Measurements from ENCODE around the gene NME7. TPM values are rescaled to one million over a fixed set of nuclear protein-coding genes. Genes with fewer than 3 reads are reported as not detected.
"Not testable (repeated sequence)": the region's sequence is repeated elsewhere in the genome, so short reads cannot be mapped to it uniquely, and the experiment has no call there.

Gene NME7, protein sequence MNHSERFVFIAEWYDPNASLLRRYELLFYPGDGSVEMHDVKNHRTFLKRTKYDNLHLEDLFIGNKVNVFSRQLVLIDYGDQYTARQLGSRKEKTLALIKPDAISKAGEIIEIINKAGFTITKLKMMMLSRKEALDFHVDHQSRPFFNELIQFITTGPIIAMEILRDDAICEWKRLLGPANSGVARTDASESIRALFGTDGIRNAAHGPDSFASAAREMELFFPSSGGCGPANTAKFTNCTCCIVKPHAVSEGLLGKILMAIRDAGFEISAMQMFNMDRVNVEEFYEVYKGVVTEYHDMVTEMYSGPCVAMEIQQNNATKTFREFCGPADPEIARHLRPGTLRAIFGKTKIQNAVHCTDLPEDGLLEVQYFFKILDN
- polyA plus RNA-seq = 10 to 100 TPM in 2 of 4 donors, 1 to 10 TPM in 2; 2.2 to 18.8 (median 8.8) TPM
- long read RNA-seq, donor 1 = 0 reads
- long read RNA-seq, donor 2 = 0 reads
- long read RNA-seq, donor 3, partial matches to known transcripts = 0 of 1 reads
- long read RNA-seq, donor 3, other reads (novel, unspliced or antisense) = 0 of 1 reads
- long read RNA-seq, donor 4, partial matches to known transcripts = 0 of 1 reads
- long read RNA-seq, donor 4, other reads (novel, unspliced or antisense) = 0 of 1 reads
- long read RNA-seq, donor 5, full-length matches to known transcripts = 5 of 5 reads
- long read RNA-seq, donor 5, partial matches to known transcripts = 0 of 5 reads
- long read RNA-seq, donor 5, other reads (novel, unspliced or antisense) = 0 of 5 reads
- long read RNA-seq, donor 6, partial matches to known transcripts = 0 of 2 reads
- long read RNA-seq, donor 6, other reads (novel, unspliced or antisense) = 0 of 2 reads
- long read RNA-seq, donor 7 = 0 reads
- long read RNA-seq, donor 8 = 0 reads
- long read RNA-seq, donor 9, partial matches to known transcripts = 0 of 2 reads
- long read RNA-seq, donor 9, other reads (novel, unspliced or antisense) = 0 of 2 reads
- long read RNA-seq, donor 10, transcript NME7-201 (12 exons, 1,642 nt) = major isoform, 13 of 21 reads
- long read RNA-seq, donor 10, partial matches to known transcripts = 8 of 21 reads
- long read RNA-seq, donor 10, other reads (novel, unspliced or antisense) = 0 of 21 reads

DNA sequence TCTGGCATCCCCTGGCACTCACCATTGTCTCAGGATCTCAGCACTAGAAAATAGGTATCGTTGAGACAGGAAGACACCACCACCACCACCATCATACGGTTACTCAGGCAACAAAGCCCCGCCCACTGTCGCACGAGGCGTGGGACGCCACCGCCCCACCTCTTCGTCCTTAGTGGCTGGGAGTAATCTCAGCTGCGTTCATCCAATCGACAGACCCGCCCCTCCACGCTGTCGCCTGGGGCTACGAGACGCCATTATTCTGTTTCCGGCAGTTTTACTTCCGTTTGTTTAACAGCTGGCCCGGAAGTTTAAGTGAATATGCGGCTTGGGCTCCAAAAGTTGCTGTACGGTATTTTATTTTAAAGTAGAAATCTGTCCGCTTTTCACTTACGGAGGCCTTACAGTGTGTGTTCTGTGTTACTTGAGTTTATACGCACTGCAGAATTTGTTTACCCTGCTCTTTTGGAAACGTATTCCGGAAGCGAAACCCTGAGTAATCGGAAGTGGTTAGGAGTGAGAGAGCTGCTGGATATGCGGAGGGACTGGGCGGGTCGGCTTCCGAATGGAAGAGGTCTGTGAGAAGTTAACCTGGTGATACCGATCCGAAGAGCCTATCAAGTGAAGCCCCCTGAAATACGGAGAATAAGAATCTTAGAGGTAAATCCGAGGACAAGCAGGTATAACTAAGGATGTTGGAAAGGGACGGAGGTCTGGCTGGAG, at the start of gene NME7, which contains the start of gene BLZF1:
TSS of gene NME7 (minus strand) at position 112 of the 720 bp plus-strand sequence. CDS start at position 25, 87 bp downstream.
TSS of gene BLZF1 (plus strand) at position 510 of the 720 bp plus-strand sequence. CDS start 1,328 bp downstream, outside the sequence.
- peaks cover 0 to 4% of the 10 kb centered on the region in 2 donors for H3K9me3 ChIP-seq (ENCODE audit: control insufficient read depth in 2 of 2, insufficient read depth in 1 of 2, low read depth in 1 of 2, low read length in 1 of 2)
- H3K36me3 ChIP-seq (ENCODE audit: control insufficient read depth in 3 of 3, insufficient read depth in 2 of 3, low read depth in 1 of 3, low read length in 3 of 3) = peaks cover 1 to 4% (median 2%) of the 10 kb centered on the region in 3 donors
- H3K4me3 ChIP-seq (ENCODE audit: low read depth in 1 of 3, low read length in 3 of 3) = peak within 1 kb of the TSS; percentile 66 to 90 (median 87)
- FAIRE-seq = peak; percentile 41
- H3K27me3 ChIP-seq (ENCODE audit: control insufficient read depth in 3 of 3, insufficient read depth in 3 of 3, low read length in 3 of 3) = no peaks in the 10 kb centered on the region
- DNase-seq = peak; percentile 97 to 98
- WGBS, 3 donors = 0% methylated on average over 37 of the region's 37 CpGs
- peak within 1 kb of the TSS; percentile 75 to 86 (median 81) for H3K27ac ChIP-seq (ENCODE audit: low read depth in 1 of 3, low read length in 2 of 3)
- peaks cover 0 to 8% (median 0%) of the 10 kb centered on the region in 3 donors for H3K4me1 ChIP-seq (ENCODE audit: control insufficient read depth in 3 of 3, insufficient read depth in 2 of 3, low read depth in 1 of 3, low read length in 2 of 3)

DNA sequence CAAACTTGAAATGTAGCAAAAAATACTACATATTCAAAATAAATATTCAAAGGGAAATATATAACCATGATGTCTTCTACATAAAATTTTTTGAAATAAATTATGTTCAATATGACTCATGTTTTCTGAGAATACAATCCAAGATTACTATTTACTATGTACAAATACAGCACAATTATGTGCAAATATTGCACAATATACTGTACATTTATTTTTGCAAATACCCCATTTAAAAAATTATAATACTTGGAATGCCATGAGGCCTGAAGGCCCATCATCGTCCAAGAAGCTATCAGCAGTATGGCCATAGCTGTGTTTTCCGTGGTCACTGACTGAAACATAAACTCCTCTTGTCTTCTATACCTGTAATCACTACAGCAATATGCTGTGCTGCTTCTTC, 47.4 kb upstream of the NME7 start:
- 92 to 97% (median 94%) methylated on average over 2 of the region's 2 CpGs for WGBS, 3 donors
- no peaks in the 10 kb centered on the region for H3K27me3 ChIP-seq (ENCODE audit: control insufficient read depth in 3 of 3, insufficient read depth in 3 of 3, low read length in 3 of 3)

DNA sequence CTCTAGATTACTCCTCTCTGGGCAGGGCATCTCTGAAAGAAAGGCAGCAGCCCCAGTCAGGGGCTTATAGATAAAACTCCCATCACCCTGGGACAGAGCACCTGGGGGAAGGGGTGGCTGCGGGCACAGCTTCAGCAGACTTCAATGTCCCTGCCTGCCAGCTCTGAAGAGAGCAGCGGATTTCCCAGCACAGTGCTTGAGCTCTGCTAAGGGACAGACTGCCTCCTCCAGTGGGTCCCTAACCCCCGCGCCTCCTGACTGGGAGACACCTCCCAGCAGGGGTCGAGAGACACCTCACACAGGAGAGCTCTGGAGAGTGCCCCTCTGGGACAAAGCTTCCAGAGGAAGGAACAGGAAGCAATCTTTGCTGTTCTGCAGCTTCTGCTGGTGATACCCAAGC, 40.7 kb upstream of the NME7 start:
- not testable (repeated sequence) for DNase-seq; FAIRE-seq; H3K27me3 ChIP-seq (ENCODE audit: control insufficient read depth in 3 of 3, insufficient read depth in 3 of 3, low read length in 3 of 3); H3K4me3 ChIP-seq (ENCODE audit: low read depth in 1 of 3, low read length in 3 of 3); H3K36me3 ChIP-seq (ENCODE audit: control insufficient read depth in 3 of 3, insufficient read depth in 2 of 3, low read depth in 1 of 3, low read length in 3 of 3); H3K27ac ChIP-seq (ENCODE audit: low read depth in 1 of 3, low read length in 2 of 3); H3K4me1 ChIP-seq (ENCODE audit: control insufficient read depth in 3 of 3, insufficient read depth in 2 of 3, low read depth in 1 of 3, low read length in 2 of 3)
- WGBS, 3 donors = 87 to 94% (median 91%) methylated on average over 5 of the region's 5 CpGs
- peaks cover 0 to 12% of the 10 kb centered on the region in 2 donors for H3K9me3 ChIP-seq (ENCODE audit: control insufficient read depth in 2 of 2, insufficient read depth in 1 of 2, low read depth in 1 of 2, low read length in 1 of 2)

More for the DNA sequence above, 47.4 kb upstream of the NME7 start:
- H3K36me3 ChIP-seq (ENCODE audit: control insufficient read depth in 3 of 3, insufficient read depth in 2 of 3, low read depth in 1 of 3, low read length in 3 of 3) = no peaks in the 10 kb centered on the region
- H3K27ac ChIP-seq (ENCODE audit: low read depth in 1 of 3, low read length in 2 of 3) = no peak overlapping the region
- H3K9me3 ChIP-seq (ENCODE audit: control insufficient read depth in 2 of 2, insufficient read depth in 1 of 2, low read depth in 1 of 2, low read length in 1 of 2) = no peaks in the 10 kb centered on the region
- no peak for FAIRE-seq
- DNase-seq = no peak
- no peak overlapping the region for H3K4me3 ChIP-seq (ENCODE audit: low read depth in 1 of 3, low read length in 3 of 3)
- no peaks in the 10 kb centered on the region for H3K4me1 ChIP-seq (ENCODE audit: control insufficient read depth in 3 of 3, insufficient read depth in 2 of 3, low read depth in 1 of 3, low read length in 2 of 3)

DNA sequence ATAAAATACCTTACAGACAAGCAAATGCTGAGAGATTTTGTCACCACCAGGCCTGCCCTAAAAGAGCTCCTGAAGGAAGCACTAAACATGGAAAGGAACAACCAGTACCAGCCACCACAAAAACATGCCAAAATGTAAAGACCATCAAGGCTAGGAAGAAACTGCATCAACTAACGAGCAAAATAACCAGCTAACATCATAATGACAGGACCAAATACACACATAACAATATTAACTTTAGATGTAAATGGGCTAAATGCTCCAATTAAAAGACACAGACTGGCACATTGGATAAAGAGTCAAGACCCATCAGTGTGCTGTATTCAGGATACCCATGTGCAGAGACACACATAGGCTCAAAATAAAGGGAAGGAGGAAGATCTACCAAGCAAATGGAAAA, 35.0 kb upstream of the NME7 start:
- WGBS, 3 donors = 64 to 100% (median 85%) methylated on average over 1 of the region's 1 CpG
- not testable (repeated sequence) for H3K4me1 ChIP-seq (ENCODE audit: control insufficient read depth in 3 of 3, insufficient read depth in 2 of 3, low read depth in 1 of 3, low read length in 2 of 3); H3K27me3 ChIP-seq (ENCODE audit: control insufficient read depth in 3 of 3, insufficient read depth in 3 of 3, low read length in 3 of 3); DNase-seq; H3K27ac ChIP-seq (ENCODE audit: low read depth in 1 of 3, low read length in 2 of 3); H3K4me3 ChIP-seq (ENCODE audit: low read depth in 1 of 3, low read length in 3 of 3); H3K36me3 ChIP-seq (ENCODE audit: control insufficient read depth in 3 of 3, insufficient read depth in 2 of 3, low read depth in 1 of 3, low read length in 3 of 3); FAIRE-seq
- peaks cover 0 to 15% of the 10 kb centered on the region in 2 donors for H3K9me3 ChIP-seq (ENCODE audit: control insufficient read depth in 2 of 2, insufficient read depth in 1 of 2, low read depth in 1 of 2, low read length in 1 of 2)

DNA sequence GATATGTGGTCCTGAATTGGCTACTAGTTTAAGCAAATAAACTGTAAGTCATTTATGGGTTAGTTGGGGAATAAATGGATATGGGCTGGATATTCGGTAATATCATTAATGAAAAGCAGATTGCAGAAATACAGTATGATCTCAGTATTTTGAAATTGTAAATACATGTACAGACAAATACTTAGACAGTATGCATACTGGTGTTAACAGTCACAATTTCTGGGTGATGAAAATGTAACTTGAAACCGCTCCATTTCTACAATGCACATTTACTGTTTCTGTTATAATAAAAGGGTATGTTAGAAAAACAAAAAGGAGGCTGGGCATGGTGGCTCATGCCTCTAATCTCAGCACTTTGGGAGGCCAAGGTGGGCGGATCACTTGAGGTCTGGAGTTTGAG, 28.4 kb upstream of the NME7 start:
- H3K36me3 ChIP-seq (ENCODE audit: control insufficient read depth in 3 of 3, insufficient read depth in 2 of 3, low read depth in 1 of 3, low read length in 3 of 3) = peaks cover 4 to 13% (median 8%) of the 10 kb centered on the region in 3 donors
- FAIRE-seq (no peak), DNase-seq (no peak)
- no peaks in the 10 kb centered on the region for H3K27me3 ChIP-seq (ENCODE audit: control insufficient read depth in 3 of 3, insufficient read depth in 3 of 3, low read length in 3 of 3)
- 97 to 100% (median 99%) methylated on average over 3 of the region's 3 CpGs for WGBS, 3 donors
- no peak overlapping the region for H3K27ac ChIP-seq (ENCODE audit: low read depth in 1 of 3, low read length in 2 of 3)
- no peak overlapping the region for H3K4me3 ChIP-seq (ENCODE audit: low read depth in 1 of 3, low read length in 3 of 3)
- peaks cover 0 to 9% of the 10 kb centered on the region in 2 donors for H3K9me3 ChIP-seq (ENCODE audit: control insufficient read depth in 2 of 2, insufficient read depth in 1 of 2, low read depth in 1 of 2, low read length in 1 of 2)
- H3K4me1 ChIP-seq (ENCODE audit: control insufficient read depth in 3 of 3, insufficient read depth in 2 of 3, low read depth in 1 of 3, low read length in 2 of 3) = no peaks in the 10 kb centered on the region

DNA sequence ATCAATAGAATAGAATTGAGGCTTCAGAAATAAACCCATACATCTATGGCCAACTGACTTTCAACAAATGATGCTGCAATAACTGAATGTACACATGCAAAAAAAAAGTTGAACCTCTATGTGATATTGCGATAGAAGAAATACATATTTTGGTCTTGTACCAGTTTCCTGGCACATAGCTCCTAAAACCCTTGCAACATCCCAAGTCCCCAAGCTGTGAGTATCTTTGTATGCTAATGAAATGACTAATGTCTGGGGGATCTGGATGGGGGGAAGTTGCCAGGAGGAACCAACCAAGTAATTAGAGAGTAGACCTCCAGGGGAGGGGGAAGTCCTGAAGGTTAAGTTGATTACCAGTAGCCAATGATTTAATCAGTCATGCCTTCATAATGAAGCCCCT, 24.8 kb upstream of the NME7 start:
- WGBS, 3 donors = 94 to 97% (median 95%) methylated on average over 1 of the region's 1 CpG
- Histone ChIP-seq H3K36me3 (ENCODE audit: control insufficient read depth in 3 of 3, insufficient read depth in 2 of 3, low read depth in 1 of 3, low read length in 3 of 3) (peaks cover 5 to 17% (median 9%) of the 10 kb centered on the region in 3 donors), H3K4me3 (ENCODE audit: low read depth in 1 of 3, low read length in 3 of 3) (no peak overlapping the region), H3K9me3 (ENCODE audit: control insufficient read depth in 2 of 2, insufficient read depth in 1 of 2, low read depth in 1 of 2, low read length in 1 of 2) (peaks cover 0 to 2% of the 10 kb centered on the region in 2 donors), H3K27ac (ENCODE audit: low read depth in 1 of 3, low read length in 2 of 3) (no peak overlapping the region), H3K4me1 (ENCODE audit: control insufficient read depth in 3 of 3, insufficient read depth in 2 of 3, low read depth in 1 of 3, low read length in 2 of 3) (peaks cover 0 to 1% (median 0%) of the 10 kb centered on the region in 3 donors), H3K27me3 (ENCODE audit: control insufficient read depth in 3 of 3, insufficient read depth in 3 of 3, low read length in 3 of 3) (no peaks in the 10 kb centered on the region)
- DNase-seq (no peak), FAIRE-seq (no peak)

DNA sequence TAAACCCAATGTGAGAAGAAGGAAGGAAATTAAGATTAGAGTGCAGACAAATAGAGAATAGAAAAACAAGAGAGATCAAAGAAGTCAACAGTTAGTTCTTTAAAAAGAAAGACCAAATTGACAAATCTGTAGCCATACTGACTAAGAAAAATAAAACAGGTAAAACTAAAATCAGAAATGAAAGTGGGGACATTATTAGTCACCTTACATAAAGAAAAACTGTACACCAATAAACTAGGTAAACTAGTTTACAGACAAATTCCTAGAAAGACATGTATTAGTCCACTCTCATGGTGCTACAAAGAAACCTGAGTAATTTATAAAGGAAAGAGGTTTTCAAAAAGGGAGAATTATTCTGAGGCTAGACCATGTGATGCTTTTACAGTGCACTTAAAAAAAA, 22.7 kb upstream of the NME7 start:
- DNase-seq (no peak), FAIRE-seq (no peak)
- no peak overlapping the region for H3K27ac ChIP-seq (ENCODE audit: low read depth in 1 of 3, low read length in 2 of 3)
- peaks cover 5 to 13% (median 9%) of the 10 kb centered on the region in 3 donors for H3K36me3 ChIP-seq (ENCODE audit: control insufficient read depth in 3 of 3, insufficient read depth in 2 of 3, low read depth in 1 of 3, low read length in 3 of 3)
- no peak overlapping the region for H3K4me3 ChIP-seq (ENCODE audit: low read depth in 1 of 3, low read length in 3 of 3)
- H3K27me3 ChIP-seq (ENCODE audit: control insufficient read depth in 3 of 3, insufficient read depth in 3 of 3, low read length in 3 of 3) = no peaks in the 10 kb centered on the region
- H3K4me1 ChIP-seq (ENCODE audit: control insufficient read depth in 3 of 3, insufficient read depth in 2 of 3, low read depth in 1 of 3, low read length in 2 of 3) = peaks cover 2 to 7% (median 3%) of the 10 kb centered on the region in 3 donors
- H3K9me3 ChIP-seq (ENCODE audit: control insufficient read depth in 2 of 2, insufficient read depth in 1 of 2, low read depth in 1 of 2, low read length in 1 of 2) = peaks cover 0 to 2% of the 10 kb centered on the region in 2 donors

Data from small intestine (tissue), 16 donors.